ENCODE data around the gene C4orf50. TPM values are rescaled to one million over a fixed set of nuclear protein-coding genes. Genes with fewer than 3 reads are reported as not detected.

The C4orf50 gene
- total RNA-seq, 2 experiments from 2014 or later, result 0.07 TPM

DNA sequence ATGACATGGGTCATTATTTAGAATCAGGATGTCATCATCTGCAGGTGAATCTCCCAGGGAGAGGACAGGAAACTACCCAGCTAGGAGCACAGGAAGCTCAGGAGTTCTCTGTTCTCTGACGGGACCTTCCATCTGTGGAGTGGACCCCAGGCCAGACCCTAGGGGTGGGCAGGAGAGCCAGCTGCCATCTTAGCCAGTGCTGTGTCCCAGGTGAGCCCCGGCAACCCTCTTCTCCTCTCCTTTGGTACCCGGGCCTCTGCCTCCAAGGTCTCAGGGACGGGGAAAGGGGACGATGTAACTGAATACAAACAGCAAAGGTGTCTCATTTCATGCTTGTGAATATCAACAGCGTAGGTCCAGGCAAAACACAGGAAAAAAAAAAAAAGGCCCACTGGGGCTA lies 48.5 kb downstream of the C4orf50 start:
- POLR2A ChIA-PET, result no interaction called here
- H3K9me3 Mint-ChIP-seq, result no peaks in the 10 kb centered on the region
- peaks cover 3% of the 10 kb centered on the region for H3K27me3 Mint-ChIP-seq
- intact Hi-C loops (cut with micrococcal nuclease), result no loop called here
- CTCF ChIA-PET, result no interaction called here
- ATAC-seq (no peak), DNase-seq (no peak)
- no peaks in the 10 kb centered on the region for H3K36me3 Mint-ChIP-seq (ENCODE audit: low read depth)
- H3K4me3 Mint-ChIP-seq, result no peak overlapping the region
- TF ChIP-seq, protein P1, sequence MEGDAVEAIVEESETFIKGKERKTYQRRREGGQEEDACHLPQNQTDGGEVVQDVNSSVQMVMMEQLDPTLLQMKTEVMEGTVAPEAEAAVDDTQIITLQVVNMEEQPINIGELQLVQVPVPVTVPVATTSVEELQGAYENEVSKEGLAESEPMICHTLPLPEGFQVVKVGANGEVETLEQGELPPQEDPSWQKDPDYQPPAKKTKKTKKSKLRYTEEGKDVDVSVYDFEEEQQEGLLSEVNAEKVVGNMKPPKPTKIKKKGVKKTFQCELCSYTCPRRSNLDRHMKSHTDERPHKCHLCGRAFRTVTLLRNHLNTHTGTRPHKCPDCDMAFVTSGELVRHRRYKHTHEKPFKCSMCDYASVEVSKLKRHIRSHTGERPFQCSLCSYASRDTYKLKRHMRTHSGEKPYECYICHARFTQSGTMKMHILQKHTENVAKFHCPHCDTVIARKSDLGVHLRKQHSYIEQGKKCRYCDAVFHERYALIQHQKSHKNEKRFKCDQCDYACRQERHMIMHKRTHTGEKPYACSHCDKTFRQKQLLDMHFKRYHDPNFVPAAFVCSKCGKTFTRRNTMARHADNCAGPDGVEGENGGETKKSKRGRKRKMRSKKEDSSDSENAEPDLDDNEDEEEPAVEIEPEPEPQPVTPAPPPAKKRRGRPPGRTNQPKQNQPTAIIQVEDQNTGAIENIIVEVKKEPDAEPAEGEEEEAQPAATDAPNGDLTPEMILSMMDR (IDR thresholded peaks at IDR 0.05), result no peak
- no peak overlapping the region for H3K27ac Mint-ChIP-seq
- no peaks in the 10 kb centered on the region for H3K4me1 Mint-ChIP-seq (ENCODE audit: low read depth)

DNA sequence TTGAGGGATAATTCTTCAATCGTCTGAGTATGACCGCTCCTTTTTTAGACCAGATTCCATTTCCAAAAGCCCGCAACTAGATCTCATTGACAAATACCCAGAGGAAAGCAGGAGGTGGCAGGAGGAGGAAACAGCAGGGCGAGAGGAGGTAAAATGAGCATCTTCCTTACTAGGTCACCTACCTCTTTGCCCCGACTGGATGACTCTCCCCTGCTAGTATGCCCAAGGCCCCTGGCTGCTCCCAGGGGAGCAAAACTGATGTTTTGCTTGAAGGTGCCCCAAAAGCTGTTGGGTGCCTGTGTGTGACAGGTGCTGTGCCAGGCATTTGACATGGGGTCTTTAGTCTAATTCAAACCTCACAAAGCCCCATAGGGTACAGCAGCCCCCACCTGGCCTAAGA lies 48.9 kb downstream of the C4orf50 start:
- no peaks in the 10 kb centered on the region for H3K9me3 Mint-ChIP-seq
- TF ChIP-seq, protein P1 (IDR thresholded peaks at IDR 0.05), result no peak
- DNase-seq, result no peak
- H3K27me3 Mint-ChIP-seq, result peaks cover 3% of the 10 kb centered on the region
- H3K4me3 Mint-ChIP-seq, result no peak overlapping the region
- H3K4me1 Mint-ChIP-seq (ENCODE audit: low read depth), result no peaks in the 10 kb centered on the region
- ChIA-PET POLR2A (no interaction called here), CTCF (no interaction called here)
- ATAC-seq, result no peak
- no peak overlapping the region for H3K27ac Mint-ChIP-seq
- intact Hi-C loops (cut with micrococcal nuclease), result no loop called here
- H3K36me3 Mint-ChIP-seq (ENCODE audit: low read depth), result no peaks in the 10 kb centered on the region

DNA sequence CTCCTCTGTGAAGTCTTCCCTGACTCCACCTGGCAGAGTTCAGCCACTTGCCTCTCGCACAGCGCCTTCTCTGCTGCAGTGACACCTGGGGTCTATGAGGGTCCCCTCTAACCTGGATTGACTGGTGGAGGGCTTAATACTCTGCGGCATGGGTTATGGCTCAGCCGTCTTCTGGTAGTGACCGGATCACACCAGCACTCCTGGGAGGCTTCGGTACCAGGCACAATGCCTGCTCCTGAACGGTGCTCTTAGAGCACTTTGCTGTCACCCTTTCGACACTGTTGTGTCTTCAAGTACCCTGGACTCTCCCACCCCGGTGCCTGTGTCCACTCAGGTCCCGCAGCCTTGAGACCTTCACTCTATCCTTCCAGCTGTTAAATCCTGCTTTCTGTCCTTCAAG lies 50.0 kb downstream of the C4orf50 start:
- intact Hi-C loops (cut with micrococcal nuclease), result no loop called here
- H3K9me3 Mint-ChIP-seq, result no peaks in the 10 kb centered on the region
- no peak overlapping the region for H3K4me3 Mint-ChIP-seq
- ChIA-PET CTCF (no interaction called here), POLR2A (no interaction called here)
- no peak overlapping the region for H3K27ac Mint-ChIP-seq
- TF ChIP-seq, protein P1 (IDR thresholded peaks at IDR 0.05), result no peak
- H3K27me3 Mint-ChIP-seq, result peaks cover 4% of the 10 kb centered on the region
- DNase-seq (no peak), ATAC-seq (no peak)
- H3K36me3 Mint-ChIP-seq (ENCODE audit: low read depth), result no peaks in the 10 kb centered on the region
- H3K4me1 Mint-ChIP-seq (ENCODE audit: low read depth), result no peaks in the 10 kb centered on the region

DNA sequence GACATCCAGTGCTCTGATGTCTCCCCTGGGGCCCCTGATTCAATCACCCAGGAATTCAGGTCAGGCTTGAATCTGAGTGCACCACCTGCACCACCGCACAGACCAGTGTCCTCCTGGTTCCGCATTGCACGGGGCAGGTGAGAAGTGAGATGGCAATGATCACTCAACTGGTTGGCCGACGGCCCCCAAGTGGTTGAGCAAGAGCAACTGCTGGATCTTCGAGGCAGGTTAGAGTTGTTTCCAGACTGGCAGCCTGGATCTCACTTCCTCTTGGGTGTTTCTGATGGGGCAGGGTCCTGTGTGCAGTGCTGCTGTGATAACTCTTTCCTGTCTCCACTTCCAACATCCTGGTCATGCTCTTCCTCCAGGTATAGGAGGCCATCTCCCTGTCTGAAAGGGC lies 50.4 kb downstream of the C4orf50 start:
- Mint-ChIP-seq H3K36me3 (ENCODE audit: low read depth) (no peaks in the 10 kb centered on the region), H3K9me3 (no peaks in the 10 kb centered on the region), H3K27ac (no peak overlapping the region), H3K4me3 (no peak overlapping the region), H3K4me1 (ENCODE audit: low read depth) (no peaks in the 10 kb centered on the region), H3K27me3 (peaks cover 2% of the 10 kb centered on the region)
- intact Hi-C loops (cut with micrococcal nuclease), result no loop called here
- ChIA-PET POLR2A (no interaction called here), CTCF (no interaction called here)
- ATAC-seq (no peak), DNase-seq (no peak)
- TF ChIP-seq, protein P1 (IDR thresholded peaks at IDR 0.05), result no peak

DNA sequence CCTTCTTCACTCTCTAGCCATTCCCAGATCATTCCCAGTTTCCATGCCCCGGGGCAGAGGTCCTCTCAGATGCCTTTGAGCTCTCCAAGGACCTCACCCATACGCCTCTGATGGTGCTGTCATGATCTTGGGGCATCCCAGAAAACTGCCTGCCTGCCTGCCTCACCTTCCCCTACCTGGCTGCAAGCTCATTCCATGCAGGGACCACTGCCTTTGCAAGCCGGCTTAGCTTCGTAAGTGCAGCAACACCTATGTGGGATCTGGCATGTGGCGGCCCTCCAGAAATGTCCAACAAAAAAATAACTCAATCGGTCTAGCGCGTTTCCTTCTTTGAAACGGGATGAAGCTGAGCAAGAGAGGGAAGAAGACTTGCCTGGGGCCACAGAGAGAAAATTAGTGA lies 53.0 kb downstream of the C4orf50 start:
- ChIA-PET CTCF (no interaction called here), POLR2A (no interaction called here)
- Mint-ChIP-seq H3K9me3 (no peaks in the 10 kb centered on the region), H3K4me1 (ENCODE audit: low read depth) (no peaks in the 10 kb centered on the region), H3K4me3 (no peak overlapping the region), H3K27me3 (peaks cover 2% of the 10 kb centered on the region), H3K27ac (no peak overlapping the region), H3K36me3 (ENCODE audit: low read depth) (no peaks in the 10 kb centered on the region)
- TF ChIP-seq, protein P1 (IDR thresholded peaks at IDR 0.05), result no peak
- no peak for ATAC-seq
- no peak for DNase-seq
- intact Hi-C loops (cut with micrococcal nuclease), result no loop called here

Data from activated CD8-positive, alpha-beta T cell treated with anti-CD3 and anti-CD28 coated beads for 36 hours (primary cell).